Panc1 (cell line): ENCODE measurements around the gene GAP43.

Experiments used
- POLR2AphosphoS5 ChIP-seq: IDR thresholded peaks from 2 replicates; pipeline ENCODE4 v1.6.1; 2012; ENCODE audit warnings: mild to moderate bottlenecking, low read depth, low read length, moderate library complexity
- TF ChIP-seq, protein P1 (sequence below): fragments of 450-650 bp; IDR thresholded peaks from 2 replicates; pipeline ENCODE4 v1.5.1; 2017; ENCODE audit warnings: mild to moderate bottlenecking
- TF ChIP-seq, protein P2 (sequence below), 2 experiments: IDR thresholded peaks; 2 replicates each; pipeline ENCODE4 v1.6.1; 2011 to 2012; ENCODE audit warnings: low read depth in 2 of 2, control low read depth in 1 of 2, low read length in 1 of 2, mild to moderate bottlenecking in 1 of 2, moderate library complexity in 1 of 2; ENCODE audit not compliant: insufficient read depth in 1 of 2

- TF ChIP-seq, protein P1, sequence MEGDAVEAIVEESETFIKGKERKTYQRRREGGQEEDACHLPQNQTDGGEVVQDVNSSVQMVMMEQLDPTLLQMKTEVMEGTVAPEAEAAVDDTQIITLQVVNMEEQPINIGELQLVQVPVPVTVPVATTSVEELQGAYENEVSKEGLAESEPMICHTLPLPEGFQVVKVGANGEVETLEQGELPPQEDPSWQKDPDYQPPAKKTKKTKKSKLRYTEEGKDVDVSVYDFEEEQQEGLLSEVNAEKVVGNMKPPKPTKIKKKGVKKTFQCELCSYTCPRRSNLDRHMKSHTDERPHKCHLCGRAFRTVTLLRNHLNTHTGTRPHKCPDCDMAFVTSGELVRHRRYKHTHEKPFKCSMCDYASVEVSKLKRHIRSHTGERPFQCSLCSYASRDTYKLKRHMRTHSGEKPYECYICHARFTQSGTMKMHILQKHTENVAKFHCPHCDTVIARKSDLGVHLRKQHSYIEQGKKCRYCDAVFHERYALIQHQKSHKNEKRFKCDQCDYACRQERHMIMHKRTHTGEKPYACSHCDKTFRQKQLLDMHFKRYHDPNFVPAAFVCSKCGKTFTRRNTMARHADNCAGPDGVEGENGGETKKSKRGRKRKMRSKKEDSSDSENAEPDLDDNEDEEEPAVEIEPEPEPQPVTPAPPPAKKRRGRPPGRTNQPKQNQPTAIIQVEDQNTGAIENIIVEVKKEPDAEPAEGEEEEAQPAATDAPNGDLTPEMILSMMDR: no peak
- TF ChIP-seq POLR2AphosphoS5: no peak
- TF ChIP-seq, protein P2, sequence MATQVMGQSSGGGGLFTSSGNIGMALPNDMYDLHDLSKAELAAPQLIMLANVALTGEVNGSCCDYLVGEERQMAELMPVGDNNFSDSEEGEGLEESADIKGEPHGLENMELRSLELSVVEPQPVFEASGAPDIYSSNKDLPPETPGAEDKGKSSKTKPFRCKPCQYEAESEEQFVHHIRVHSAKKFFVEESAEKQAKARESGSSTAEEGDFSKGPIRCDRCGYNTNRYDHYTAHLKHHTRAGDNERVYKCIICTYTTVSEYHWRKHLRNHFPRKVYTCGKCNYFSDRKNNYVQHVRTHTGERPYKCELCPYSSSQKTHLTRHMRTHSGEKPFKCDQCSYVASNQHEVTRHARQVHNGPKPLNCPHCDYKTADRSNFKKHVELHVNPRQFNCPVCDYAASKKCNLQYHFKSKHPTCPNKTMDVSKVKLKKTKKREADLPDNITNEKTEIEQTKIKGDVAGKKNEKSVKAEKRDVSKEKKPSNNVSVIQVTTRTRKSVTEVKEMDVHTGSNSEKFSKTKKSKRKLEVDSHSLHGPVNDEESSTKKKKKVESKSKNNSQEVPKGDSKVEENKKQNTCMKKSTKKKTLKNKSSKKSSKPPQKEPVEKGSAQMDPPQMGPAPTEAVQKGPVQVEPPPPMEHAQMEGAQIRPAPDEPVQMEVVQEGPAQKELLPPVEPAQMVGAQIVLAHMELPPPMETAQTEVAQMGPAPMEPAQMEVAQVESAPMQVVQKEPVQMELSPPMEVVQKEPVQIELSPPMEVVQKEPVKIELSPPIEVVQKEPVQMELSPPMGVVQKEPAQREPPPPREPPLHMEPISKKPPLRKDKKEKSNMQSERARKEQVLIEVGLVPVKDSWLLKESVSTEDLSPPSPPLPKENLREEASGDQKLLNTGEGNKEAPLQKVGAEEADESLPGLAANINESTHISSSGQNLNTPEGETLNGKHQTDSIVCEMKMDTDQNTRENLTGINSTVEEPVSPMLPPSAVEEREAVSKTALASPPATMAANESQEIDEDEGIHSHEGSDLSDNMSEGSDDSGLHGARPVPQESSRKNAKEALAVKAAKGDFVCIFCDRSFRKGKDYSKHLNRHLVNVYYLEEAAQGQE (IDR thresholded peaks at IDR 0.05; ENCODE audit: insufficient read depth in 1 of 2, low read depth in 2 of 2, low read length in 1 of 2): no peak
These were observed 10.2 kb downstream of the GAP43 start for GRCh38 chr3:115633467-115633866.
